Stimulated activated CD8-positive, alpha-beta memory T cell treated with anti-CD3 and anti-CD28 coated beads, Interleukin-7, amount 100 ng/mL, for 48 hours (primary cell): ENCODE measurements around the gene LKAAEAR1.
"Not testable (repeated sequence)": the region's sequence is repeated elsewhere in the genome, so short reads cannot be mapped to it uniquely, and the experiment has no call there.

Source experiments
- DNase-seq, 2 donors: peaks; one replicate each; pipeline ENCODE4 v3.0.0-alpha.2; 2020; ENCODE audit warnings: low read depth in 1 of 2; ENCODE audit errors: extremely low read depth in 1 of 2

Gene LKAAEAR1

GRCh38 chr20:64099086-64099786 lies 15.0 kb upstream of the LKAAEAR1 start:
- DNase-seq = no peak

- no peak for DNase-seq
These were observed 14.3 kb upstream of the LKAAEAR1 start for GRCh38 chr20:64098471-64099013.

GRCh38 chr20:64096535-64096934 lies 12.3 kb upstream of the LKAAEAR1 start:
- no peak for DNase-seq

- no peak for DNase-seq
These were observed 11.7 kb upstream of the LKAAEAR1 start for GRCh38 chr20:64095927-64096326.

- DNase-seq = no peak
These were observed 11.3 kb upstream of the LKAAEAR1 start for GRCh38 chr20:64095455-64095854.

GRCh38 chr20:64093013-64093503 lies 8.9 kb upstream of the LKAAEAR1 start:
- DNase-seq = no peak

- DNase-seq = no peak
These were observed 8.2 kb upstream of the LKAAEAR1 start for GRCh38 chr20:64092258-64093012.

GRCh38 chr20:64091770-64092169 lies 7.6 kb upstream of the LKAAEAR1 start:
- DNase-seq = no peak

- no peak for DNase-seq
These were observed 7.1 kb upstream of the LKAAEAR1 start for GRCh38 chr20:64091340-64091739.

GRCh38 chr20:64090165-64090564 lies 6.0 kb upstream of the LKAAEAR1 start:
- no peak for DNase-seq

GRCh38 chr20:64088586-64088985 lies 4.4 kb upstream of the LKAAEAR1 start:
- DNase-seq = not testable (repeated sequence)

- not testable (repeated sequence) for DNase-seq
These were observed 3.1 kb upstream of the LKAAEAR1 start for GRCh38 chr20:64087226-64087825.

- DNase-seq = no peak
These were observed 2.6 kb upstream of the LKAAEAR1 start for GRCh38 chr20:64086801-64087200.

GRCh38 chr20:64084685-64085152 lies 521 bp upstream of the LKAAEAR1 start:
- no peak for DNase-seq

- DNase-seq = peak in 1 of 2 donors; percentile 63
These were observed 807 bp downstream of the LKAAEAR1 start for GRCh38 chr20:64083378-64083803.

- no peak for DNase-seq
These were observed 1.3 kb downstream of the LKAAEAR1 start for GRCh38 chr20:64082820-64083377.

- DNase-seq = no peak
These were observed 2.0 kb downstream of the LKAAEAR1 start for GRCh38 chr20:64082126-64082731.

GRCh38 chr20:64081624-64081964 lies 2.6 kb downstream of the LKAAEAR1 start:
- DNase-seq = no peak

- no peak for DNase-seq
These were observed 3.2 kb downstream of the LKAAEAR1 start for GRCh38 chr20:64080813-64081623.
